GM23248 (cell line): ENCODE measurements around the gene CYTH4. TPM values are rescaled to one million over a fixed set of nuclear protein-coding genes. Genes with fewer than 3 reads are reported as not detected.

Experiments used
- DNase-seq: peaks from one replicate; pipeline ENCODE4 v3.0.0-alpha.2; 2015
- H2AFZ ChIP-seq: fragments of 200-600 bp; sonication (generic); 2 replicates; pipeline ENCODE4 v1.6.1; 2016; ENCODE audit warnings: antibody characterized with exemption
- H3F3A ChIP-seq: fragments of 200-600 bp; sonication (generic); 2 replicates; pipeline ENCODE4 v1.6.1; 2016; ENCODE audit warnings: mild to moderate bottlenecking, antibody characterized with exemption, mixed run types; ENCODE audit not compliant: insufficient read depth
- H3K27ac ChIP-seq: fragments of 200-600 bp; sonication (generic); 2 replicates; pipeline ENCODE4 v1.5.1; 2016; ENCODE audit warnings: mild to moderate bottlenecking
- H3K27me3 ChIP-seq: fragments of 200-600 bp; sonication (generic); replicated peaks from 2 replicates; pipeline ENCODE4 v1.6.1; 2016; ENCODE audit warnings: mild to moderate bottlenecking; ENCODE audit not compliant: insufficient read depth
- H3K36me3 ChIP-seq: fragments of 200-600 bp; sonication (generic); 2 replicates; pipeline ENCODE4 v1.6.1; 2016; ENCODE audit warnings: low read depth, mild to moderate bottlenecking
- H3K4me1 ChIP-seq: fragments of 200-600 bp; sonication (generic); 2 replicates; pipeline ENCODE4 v1.6.1; 2016; ENCODE audit warnings: mild to moderate bottlenecking; ENCODE audit not compliant: insufficient read depth
- H3K4me2 ChIP-seq: fragments of 200-600 bp; sonication (generic); one replicate; pipeline ENCODE4 v1.6.1; 2016; ENCODE audit warnings: mild to moderate bottlenecking; ENCODE audit not compliant: unreplicated experiment
- H3K4me3 ChIP-seq: fragments of 200-600 bp; sonication (generic); 2 replicates; pipeline ENCODE4 v1.5.1; 2016; ENCODE audit warnings: mild to moderate bottlenecking
- H3K79me2 ChIP-seq: fragments of 200-600 bp; sonication (generic); 2 replicates; pipeline ENCODE4 v1.6.1; 2016; ENCODE audit warnings: mild to moderate bottlenecking; ENCODE audit not compliant: insufficient read depth
- H3K9ac ChIP-seq: fragments of 200-600 bp; sonication (generic); 2 replicates; pipeline ENCODE4 v1.6.1; 2016; ENCODE audit warnings: mild to moderate bottlenecking
- H3K9me2 ChIP-seq: fragments of 200-600 bp; sonication (generic); 2 replicates; pipeline ENCODE4 v1.6.1; 2016; ENCODE audit warnings: mixed run types, mild to moderate bottlenecking, moderate library complexity; ENCODE audit not compliant: insufficient read depth
- H3K9me3 ChIP-seq: fragments of 200-600 bp; sonication (generic); one replicate; pipeline ENCODE4 v1.6.1; 2017; ENCODE audit warnings: low read depth
- H4K20me1 ChIP-seq: fragments of 200-600 bp; sonication (generic); 2 replicates; pipeline ENCODE4 v1.6.0; 2016; ENCODE audit not compliant: insufficient read depth
- EZH2 ChIP-seq: fragments of 200-600 bp; sonication (generic); IDR thresholded peaks from 2 replicates; pipeline ENCODE4 v1.6.1; 2018; ENCODE audit warnings: antibody characterized with exemption, mild to moderate bottlenecking; ENCODE audit not compliant: insufficient read depth, poor library complexity, severe bottlenecking
- EZH2phosphoT487 ChIP-seq: fragments of 200-600 bp; sonication (generic); IDR thresholded peaks from 2 replicates; pipeline ENCODE4 v1.6.1; 2018; ENCODE audit warnings: antibody characterized with exemption, moderate library complexity, mild to moderate bottlenecking, low read depth; ENCODE audit not compliant: insufficient read depth
- WGBS, 2 experiments: methylation state at CpG; one replicate each; pipeline ENCODE4 v1.1.6; 2015 to 2017; ENCODE audit warnings: low lambda C conversion rate in 2 of 2, low coverage in 1 of 2; ENCODE audit errors: missing lambda C conversion rate in 2 of 2; 5-methylcytosine and 5-hydroxymethylcytosine counted together
- in situ Hi-C: fragments of 300-500 bp; cut with MboI; formaldehyde crosslinking; loops from 2 replicates; pipeline ENCODE4 v1.15.0; 2020
- polyA plus RNA-seq: library from polyadenylated mRNA; unstranded; fragments of >200 nt; fragmentation: Nextera tagmentation; extraction: Ambion mirVana; gene quantifications from 2 replicates; pipeline ENCODE4 v1.2.1, GENCODE V29; 2016
- total RNA-seq: library from RNA; depleted of rRNA; stranded (reverse); fragments of >200 nt; shearing (Covaris generic); gene quantifications from 2 replicates; pipeline ENCODE4 v1.2.3, GENCODE V29; 2014

The CYTH4 gene
- total and polyA plus RNA-seq, 2 experiments from 2014 or later: not detected

DNA sequence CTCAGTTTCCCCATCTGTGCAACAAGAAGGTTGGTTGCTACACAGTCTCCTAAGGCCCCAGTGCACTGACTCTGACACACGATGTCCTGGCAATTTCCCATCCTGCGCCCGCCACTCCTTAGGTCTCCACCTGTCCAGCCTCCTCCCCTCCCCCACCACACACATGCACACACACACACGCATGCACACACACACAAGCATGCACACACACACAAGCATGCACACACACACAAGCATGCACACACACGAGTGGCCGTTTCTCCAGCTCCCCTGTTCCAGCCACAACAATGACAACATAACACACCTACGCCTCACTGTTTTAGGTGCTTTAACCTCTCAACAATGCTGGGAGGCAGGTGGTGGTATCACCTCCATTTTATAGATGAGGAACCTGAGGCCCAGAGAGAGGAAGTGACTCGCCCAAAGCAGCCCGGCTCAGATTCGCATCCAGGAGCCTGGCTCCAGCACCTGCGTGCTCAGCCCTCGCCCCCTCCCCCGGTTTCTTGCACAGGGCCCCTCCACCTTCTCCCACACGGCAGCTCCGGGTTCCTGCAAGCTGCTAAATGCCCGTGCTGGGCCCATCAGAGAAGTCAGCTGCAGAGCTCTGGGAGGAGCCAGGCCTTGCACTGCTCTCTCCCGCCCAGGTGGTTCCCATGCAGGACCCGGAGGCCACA is 13.0 kb downstream of the CYTH4 start:
- H3K9me2 ChIP-seq: no peaks in the 10 kb centered on the region
- in situ Hi-C loops: no loop called here
- H4K20me1 ChIP-seq: no peaks in the 10 kb centered on the region
- peaks cover 13% of the 10 kb centered on the region for H3F3A ChIP-seq
- H3K79me2 ChIP-seq: no peaks in the 10 kb centered on the region
- no peak overlapping the region for H2AFZ ChIP-seq
- H3K9ac ChIP-seq: no peak overlapping the region
- no peak overlapping the region for H3K4me2 ChIP-seq
- no peaks in the 10 kb centered on the region for H3K36me3 ChIP-seq
- no peak overlapping the region for H3K27ac ChIP-seq
- TF ChIP-seq EZH2 (no peak), EZH2phosphoT487 (no peak)
- no peak overlapping the region for H3K4me3 ChIP-seq
- no peaks in the 10 kb centered on the region for H3K9me3 ChIP-seq
- DNase-seq: no peak
- 60 to 62% methylated on average over 18 of the region's 18 CpGs for WGBS, 2 experiments
- peaks cover 9% of the 10 kb centered on the region; the same call in 1 of the 2 replicates for H3K4me1 ChIP-seq
- H3K27me3 ChIP-seq: no peaks in the 10 kb centered on the region

- Histone ChIP-seq H3F3A (peaks cover 10% of the 10 kb centered on the region), H3K27me3 (no peaks in the 10 kb centered on the region), H3K9me3 (no peaks in the 10 kb centered on the region), H3K27ac (no peak overlapping the region), H3K4me3 (no peak overlapping the region), H3K79me2 (no peaks in the 10 kb centered on the region), H3K36me3 (no peaks in the 10 kb centered on the region), H3K4me1 (peaks cover 3% of the 10 kb centered on the region; the same call in 1 of the 2 replicates), H2AFZ (no peak overlapping the region), H3K9me2 (no peaks in the 10 kb centered on the region), H3K4me2 (no peak overlapping the region), H3K9ac (no peak overlapping the region), H4K20me1 (no peaks in the 10 kb centered on the region)
- in situ Hi-C loops: no loop called here
- WGBS, 2 experiments: 72 to 80% methylated on average over 11 of the region's 11 CpGs
- no peak for DNase-seq
- no peak for TF ChIP-seq EZH2
- no peak for TF ChIP-seq EZH2phosphoT487
Measured at GRCh38 chr22:37295946-37296345, 13.6 kb downstream of the CYTH4 start.

DNA sequence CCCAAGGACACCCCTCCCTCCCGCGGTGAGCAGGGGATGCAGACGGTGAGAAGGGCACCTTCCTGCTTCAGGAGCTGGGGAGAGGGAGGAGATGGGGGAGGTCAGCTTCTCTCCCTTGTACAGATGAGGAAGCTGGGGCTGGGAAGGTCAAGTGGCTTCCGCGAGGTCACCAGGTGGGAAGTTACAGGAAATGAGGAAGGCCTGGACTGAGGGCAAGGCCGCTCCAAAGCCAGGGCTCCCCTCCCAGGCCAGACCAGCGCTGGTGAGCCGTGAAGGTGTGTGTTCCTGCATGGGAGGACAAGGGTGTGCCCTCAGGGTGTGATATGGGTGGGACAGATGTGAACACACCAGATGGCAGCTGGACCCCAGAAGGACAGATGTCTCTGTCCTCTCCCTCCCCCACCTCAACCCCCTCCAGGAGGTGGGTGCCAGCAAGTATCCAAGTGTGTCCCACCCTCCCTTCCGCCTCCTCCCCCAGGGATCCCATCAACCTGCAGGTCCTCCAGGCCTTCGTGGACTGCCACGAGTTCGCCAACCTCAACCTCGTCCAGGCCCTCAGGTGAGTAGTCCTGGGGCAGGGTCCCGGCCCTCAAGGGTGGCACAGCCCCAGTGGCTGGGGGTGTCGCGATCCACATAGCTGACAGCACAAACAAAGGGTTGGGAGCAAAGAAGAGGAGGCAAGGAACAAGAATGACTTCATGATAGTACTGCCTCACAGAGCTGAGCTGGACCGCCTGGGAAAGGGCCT is 16.6 kb downstream of the CYTH4 start:
- Histone ChIP-seq H3K9ac (no peak overlapping the region), H3K9me2 (no peaks in the 10 kb centered on the region), H3K36me3 (no peaks in the 10 kb centered on the region), H3F3A (no peaks in the 10 kb centered on the region), H3K27me3 (no peaks in the 10 kb centered on the region), H3K27ac (no peak overlapping the region), H4K20me1 (no peaks in the 10 kb centered on the region), H3K4me3 (no peak overlapping the region), H3K79me2 (no peaks in the 10 kb centered on the region), H3K4me1 (peaks cover 7% of the 10 kb centered on the region), H3K9me3 (no peaks in the 10 kb centered on the region), H3K4me2 (no peak overlapping the region), H2AFZ (no peak overlapping the region)
- in situ Hi-C loops: no loop called here
- DNase-seq: no peak
- WGBS, 2 experiments: 78 to 81% methylated on average over 13 to 17 of the region's 17 CpGs
- no peak for TF ChIP-seq EZH2
- TF ChIP-seq EZH2phosphoT487: no peak

DNA sequence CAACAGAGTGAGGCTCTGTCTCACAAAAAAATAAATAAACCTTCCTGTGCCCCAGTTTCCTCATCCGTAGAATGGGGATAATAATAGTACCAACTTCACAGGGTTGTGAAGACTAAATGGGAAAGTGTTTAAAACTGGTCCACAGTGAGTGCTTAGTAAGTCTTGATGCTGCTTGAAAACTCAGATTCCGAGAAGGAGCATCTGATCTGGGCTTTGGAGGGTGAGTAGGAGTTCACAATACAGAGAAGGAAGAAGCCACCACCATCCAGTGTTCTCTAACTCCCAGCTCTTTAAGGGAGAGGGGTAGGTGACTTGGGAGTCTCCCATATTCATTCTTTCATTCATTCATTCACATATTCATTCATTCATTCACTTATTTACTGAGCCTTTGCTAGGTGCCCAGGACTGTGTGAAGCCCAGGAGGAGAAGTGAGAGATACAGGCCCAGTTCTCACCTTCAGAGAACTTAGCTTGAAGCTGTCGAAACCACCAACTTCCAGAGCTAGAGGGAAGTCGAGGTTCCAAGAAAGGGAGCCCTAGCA is 17.7 kb downstream of the CYTH4 start:
- H3K4me2 ChIP-seq: no peak overlapping the region
- 85 to 92% methylated on average over 4 of the region's 4 CpGs for WGBS, 2 experiments
- DNase-seq: no peak
- H3K79me2 ChIP-seq: no peaks in the 10 kb centered on the region
- H3K4me3 ChIP-seq: no peak overlapping the region
- H3K4me1 ChIP-seq: peaks cover 18% of the 10 kb centered on the region
- H3F3A ChIP-seq: no peaks in the 10 kb centered on the region
- no peak overlapping the region for H3K27ac ChIP-seq
- H3K27me3 ChIP-seq: no peaks in the 10 kb centered on the region
- H3K9me3 ChIP-seq: no peaks in the 10 kb centered on the region
- in situ Hi-C loops: no loop called here
- H3K9ac ChIP-seq: no peak overlapping the region
- H4K20me1 ChIP-seq: no peaks in the 10 kb centered on the region
- TF ChIP-seq EZH2 (no peak), EZH2phosphoT487 (no peak)
- no peak overlapping the region for H2AFZ ChIP-seq
- no peaks in the 10 kb centered on the region for H3K9me2 ChIP-seq
- no peaks in the 10 kb centered on the region for H3K36me3 ChIP-seq
